SK-N-SH treated with all-trans-retinoic acid at 6 μM for 48 hours (cell line): Measurements from ENCODE around the gene GOLGA3.
A peak's percentile ranks its signal among the peaks of the same experiment; 100 is the strongest.
"Not testable (repeated sequence)": the region's sequence is repeated elsewhere in the genome, so short reads cannot be mapped to it uniquely, and the experiment has no call there.

Source experiments
- ATAC-seq: fragments of 200-7000 bp; cut with Tn5 transposase; 3 replicates; pipeline ENCODE4 v1.9.1; 2020; ENCODE audit warnings: mild to moderate bottlenecking, moderate library complexity
- ARNTL ChIP-seq: fragments of 450-650 bp; formaldehyde crosslinking; IDR thresholded peaks from 2 replicates; pipeline ENCODE4 v1.5.0; 2020; ENCODE audit warnings: low read depth, mild to moderate bottlenecking, moderate library complexity, borderline replicate concordance
- BACH2 ChIP-seq: fragments of 250-450 bp; sonication (Bioruptor Pico); IDR thresholded peaks from 2 replicates; pipeline ENCODE4 v1.9.0; 2021; ENCODE audit warnings: mild to moderate bottlenecking, borderline replicate concordance
- CSDC2 ChIP-seq: fragments of 250-450 bp; sonication (Bioruptor Pico); IDR thresholded peaks from 2 replicates; pipeline ENCODE4 v1.5.0; 2020; ENCODE audit warnings: mild to moderate bottlenecking, moderate library complexity
- ESRRG ChIP-seq: fragments of 250-450 bp; sonication (Bioruptor Pico); IDR thresholded peaks from 2 replicates; pipeline ENCODE4 v1.6.1; 2021; ENCODE audit warnings: mild to moderate bottlenecking
- ISL1 ChIP-seq: fragments of 250-450 bp; sonication (Bioruptor Pico); IDR thresholded peaks from 2 replicates; pipeline ENCODE4 v2.1.2; 2022; ENCODE audit warnings: mild to moderate bottlenecking, moderate library complexity
- OSR1 ChIP-seq: fragments of 250-450 bp; sonication (Bioruptor Pico); IDR thresholded peaks from 2 replicates; pipeline ENCODE4 v1.8.0; 2022; ENCODE audit warnings: moderate library complexity, mild to moderate bottlenecking, inconsistent platforms
- PPARA ChIP-seq: fragments of 250-450 bp; sonication (Bioruptor Pico); IDR thresholded peaks from 2 replicates; pipeline ENCODE4 v1.5.0; 2020; ENCODE audit warnings: mild to moderate bottlenecking, borderline replicate concordance
- RARB ChIP-seq: fragments of 250-450 bp; sonication (Bioruptor Pico); IDR thresholded peaks from 2 replicates; pipeline ENCODE4 v1.8.0; 2021; ENCODE audit warnings: mild to moderate bottlenecking, moderate library complexity
- SNAI2 ChIP-seq: fragments of 250-450 bp; sonication (Bioruptor Pico); IDR thresholded peaks from 2 replicates; pipeline ENCODE4 v1.5.0; 2020; ENCODE audit warnings: mild to moderate bottlenecking, moderate library complexity
- TCF4 ChIP-seq: fragments of 250-450 bp; sonication (Bioruptor Pico); IDR thresholded peaks from 2 replicates; pipeline ENCODE4 v1.8.0; 2021; ENCODE audit warnings: mild to moderate bottlenecking, moderate library complexity, borderline replicate concordance
- TOX ChIP-seq: fragments of 250-450 bp; sonication (Bioruptor Pico); IDR thresholded peaks from 2 replicates; pipeline ENCODE4 v1.8.0; 2021; ENCODE audit warnings: mild to moderate bottlenecking, moderate library complexity, borderline replicate concordance
- ZC3H10 ChIP-seq: fragments of 250-450 bp; sonication (Bioruptor Pico); IDR thresholded peaks from 2 replicates; pipeline ENCODE4 v1.5.1; 2021; ENCODE audit warnings: mild to moderate bottlenecking, moderate library complexity
- ZFP3 ChIP-seq: fragments of 250-450 bp; sonication (Bioruptor Pico); IDR thresholded peaks from 2 replicates; pipeline ENCODE4 v1.5.0; 2020; ENCODE audit warnings: mild to moderate bottlenecking, moderate library complexity
- ZFP30 ChIP-seq: fragments of 450-650 bp; formaldehyde crosslinking; IDR thresholded peaks from 2 replicates; pipeline ENCODE4 v1.5.0; 2022; ENCODE audit warnings: mild to moderate bottlenecking, moderate library complexity
- ZNF565 ChIP-seq: fragments of 450-650 bp; formaldehyde crosslinking; conservative IDR thresholded peaks from 2 replicates; pipeline ENCODE4 v1.5.0; 2020; ENCODE audit warnings: low read depth, mild to moderate bottlenecking, moderate library complexity
- ZNF70 ChIP-seq: fragments of 450-650 bp; formaldehyde crosslinking; IDR thresholded peaks from 2 replicates; pipeline ENCODE4 v1.5.0; 2020; ENCODE audit warnings: mild to moderate bottlenecking, moderate library complexity
- ZNF8 ChIP-seq: fragments of 450-650 bp; formaldehyde crosslinking; IDR thresholded peaks from 2 replicates; pipeline ENCODE4 v1.5.0; 2020; ENCODE audit warnings: mild to moderate bottlenecking, moderate library complexity
- TF ChIP-seq, protein P1 (sequence below): fragments of 250-450 bp; sonication (Bioruptor Pico); IDR thresholded peaks from 2 replicates; pipeline ENCODE4 v1.5.1; 2020; ENCODE audit warnings: low read depth, mild to moderate bottlenecking, moderate library complexity
- TF ChIP-seq, protein P2 (sequence below): fragments of 250-450 bp; sonication (Bioruptor Pico); IDR thresholded peaks from 2 replicates; pipeline ENCODE4 v1.5.0; 2020; ENCODE audit warnings: mild to moderate bottlenecking, moderate library complexity
- TF ChIP-seq, protein P3 (sequence below): fragments of 250-450 bp; sonication (Bioruptor Pico); IDR thresholded peaks from 2 replicates; pipeline ENCODE4 v1.8.0; 2021; ENCODE audit warnings: low read depth, mild to moderate bottlenecking, moderate library complexity, borderline replicate concordance
- TF ChIP-seq, protein P4 (sequence below): fragments of 250-450 bp; sonication (Bioruptor Pico); IDR thresholded peaks from 2 replicates; pipeline ENCODE4 v1.8.0; 2020; ENCODE audit warnings: mild to moderate bottlenecking, moderate library complexity, borderline replicate concordance
- TF ChIP-seq, protein P5 (sequence below): fragments of 250-450 bp; sonication (Bioruptor Pico); IDR thresholded peaks from 2 replicates; pipeline ENCODE4 v1.5.1; 2021; ENCODE audit warnings: mild to moderate bottlenecking, moderate library complexity

Gene GOLGA3

DNA sequence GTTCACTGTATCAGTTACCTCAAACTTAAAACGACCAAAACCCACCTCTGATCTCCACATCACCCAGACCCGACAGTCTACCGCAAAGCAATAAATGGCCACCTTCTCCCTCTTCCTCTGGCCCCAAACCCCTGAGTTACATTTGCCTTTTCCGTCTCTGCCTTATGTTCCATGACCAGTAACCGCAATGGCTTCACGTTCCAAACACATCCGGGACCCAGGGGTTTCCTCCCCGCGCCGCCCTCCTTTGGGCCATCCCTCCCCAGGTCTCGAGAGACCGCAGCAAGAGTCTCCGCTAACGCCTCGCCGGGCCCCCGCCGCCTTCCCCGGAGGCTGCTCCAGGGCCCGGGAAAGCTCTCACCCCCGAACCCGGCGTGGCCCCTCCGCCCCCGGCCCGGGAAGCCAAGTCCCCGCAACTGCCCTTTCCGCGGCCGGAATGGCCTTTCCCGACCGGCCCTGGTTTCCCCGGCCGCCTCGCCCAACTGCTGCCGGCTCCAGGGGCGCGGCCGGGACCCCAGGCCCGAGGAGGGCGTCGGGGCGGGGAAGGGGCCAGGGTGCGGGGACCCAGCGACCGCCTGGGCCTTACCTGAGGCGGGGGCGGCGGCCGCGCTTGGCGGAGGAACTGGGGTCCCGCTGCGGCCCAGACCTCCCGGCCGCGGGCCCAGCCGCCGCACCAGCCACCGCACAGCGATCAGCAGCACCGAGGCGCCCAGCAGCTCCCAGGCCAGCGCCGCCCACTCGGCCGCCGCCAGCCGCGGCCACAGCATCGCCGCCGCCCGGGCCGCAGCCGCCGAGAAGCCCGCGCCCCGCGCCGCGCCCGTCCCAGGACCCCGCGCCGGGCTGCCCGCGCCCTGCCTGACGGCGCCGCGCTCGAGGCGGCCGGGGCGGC lies 67.4 kb downstream of the GOLGA3 start, which contains the start of gene ANKLE2:
TSS of gene ANKLE2 (minus strand) at position 801 of the 889 bp plus-strand sequence. CDS start at position 767, 34 bp downstream.
- peak; percentile 67 for ATAC-seq
- TF ChIP-seq TOX (CRISPR knock-in tag) (no peak), ZNF70 (no peak), PPARA (CRISPR knock-in tag) (no peak), OSR1 (no peak), ARNTL (no peak), ZNF8 (CRISPR knock-in tag) (no peak), ZC3H10 (CRISPR knock-in tag) (no peak)
- TF ChIP-seq, protein P1, sequence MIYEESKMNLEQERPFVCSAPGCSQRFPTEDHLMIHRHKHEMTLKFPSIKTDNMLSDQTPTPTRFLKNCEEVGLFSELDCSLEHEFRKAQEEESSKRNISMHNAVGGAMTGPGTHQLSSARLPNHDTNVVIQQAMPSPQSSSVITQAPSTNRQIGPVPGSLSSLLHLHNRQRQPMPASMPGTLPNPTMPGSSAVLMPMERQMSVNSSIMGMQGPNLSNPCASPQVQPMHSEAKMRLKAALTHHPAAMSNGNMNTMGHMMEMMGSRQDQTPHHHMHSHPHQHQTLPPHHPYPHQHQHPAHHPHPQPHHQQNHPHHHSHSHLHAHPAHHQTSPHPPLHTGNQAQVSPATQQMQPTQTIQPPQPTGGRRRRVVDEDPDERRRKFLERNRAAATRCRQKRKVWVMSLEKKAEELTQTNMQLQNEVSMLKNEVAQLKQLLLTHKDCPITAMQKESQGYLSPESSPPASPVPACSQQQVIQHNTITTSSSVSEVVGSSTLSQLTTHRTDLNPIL (CRISPR knock-in tag) = no peak

DNA sequence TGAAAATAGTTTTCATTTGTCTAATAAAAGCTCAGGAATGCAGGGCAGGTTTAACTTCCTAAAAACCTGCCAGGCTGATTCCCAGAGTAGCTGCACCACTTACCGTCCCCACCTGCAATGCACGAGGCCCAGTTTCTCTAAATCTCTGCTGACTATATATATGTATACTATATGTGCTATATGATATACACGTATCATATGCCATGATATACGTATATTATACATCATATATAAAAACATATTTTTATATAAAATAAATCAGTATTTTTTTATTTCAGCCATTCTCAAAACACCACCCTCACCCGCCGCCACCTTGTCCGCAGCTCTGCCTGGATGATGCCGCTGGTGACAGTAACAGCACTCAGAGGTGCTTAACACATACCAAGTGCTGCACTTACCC lies 69.3 kb downstream of the GOLGA3 start:
- ATAC-seq = no peak
- no peak for TF ChIP-seq CSDC2 (CRISPR knock-in tag)
- TF ChIP-seq, protein P2, sequence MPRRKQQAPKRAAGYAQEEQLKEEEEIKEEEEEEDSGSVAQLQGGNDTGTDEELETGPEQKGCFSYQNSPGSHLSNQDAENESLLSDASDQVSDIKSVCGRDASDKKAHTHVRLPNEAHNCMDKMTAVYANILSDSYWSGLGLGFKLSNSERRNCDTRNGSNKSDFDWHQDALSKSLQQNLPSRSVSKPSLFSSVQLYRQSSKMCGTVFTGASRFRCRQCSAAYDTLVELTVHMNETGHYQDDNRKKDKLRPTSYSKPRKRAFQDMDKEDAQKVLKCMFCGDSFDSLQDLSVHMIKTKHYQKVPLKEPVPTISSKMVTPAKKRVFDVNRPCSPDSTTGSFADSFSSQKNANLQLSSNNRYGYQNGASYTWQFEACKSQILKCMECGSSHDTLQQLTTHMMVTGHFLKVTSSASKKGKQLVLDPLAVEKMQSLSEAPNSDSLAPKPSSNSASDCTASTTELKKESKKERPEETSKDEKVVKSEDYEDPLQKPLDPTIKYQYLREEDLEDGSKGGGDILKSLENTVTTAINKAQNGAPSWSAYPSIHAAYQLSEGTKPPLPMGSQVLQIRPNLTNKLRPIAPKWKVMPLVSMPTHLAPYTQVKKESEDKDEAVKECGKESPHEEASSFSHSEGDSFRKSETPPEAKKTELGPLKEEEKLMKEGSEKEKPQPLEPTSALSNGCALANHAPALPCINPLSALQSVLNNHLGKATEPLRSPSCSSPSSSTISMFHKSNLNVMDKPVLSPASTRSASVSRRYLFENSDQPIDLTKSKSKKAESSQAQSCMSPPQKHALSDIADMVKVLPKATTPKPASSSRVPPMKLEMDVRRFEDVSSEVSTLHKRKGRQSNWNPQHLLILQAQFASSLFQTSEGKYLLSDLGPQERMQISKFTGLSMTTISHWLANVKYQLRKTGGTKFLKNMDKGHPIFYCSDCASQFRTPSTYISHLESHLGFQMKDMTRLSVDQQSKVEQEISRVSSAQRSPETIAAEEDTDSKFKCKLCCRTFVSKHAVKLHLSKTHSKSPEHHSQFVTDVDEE (CRISPR knock-in tag) = no peak
- no peak for TF ChIP-seq TOX (CRISPR knock-in tag)
- no peak for TF ChIP-seq ZFP3 (CRISPR knock-in tag)
- no peak for TF ChIP-seq ZNF8 (CRISPR knock-in tag)
- TF ChIP-seq ESRRG (CRISPR knock-in tag) = no peak
- no peak for TF ChIP-seq TCF4 (CRISPR knock-in tag)
- no peak for TF ChIP-seq SNAI2 (CRISPR knock-in tag)
- TF ChIP-seq PPARA (CRISPR knock-in tag) = no peak
- TF ChIP-seq, protein P3, sequence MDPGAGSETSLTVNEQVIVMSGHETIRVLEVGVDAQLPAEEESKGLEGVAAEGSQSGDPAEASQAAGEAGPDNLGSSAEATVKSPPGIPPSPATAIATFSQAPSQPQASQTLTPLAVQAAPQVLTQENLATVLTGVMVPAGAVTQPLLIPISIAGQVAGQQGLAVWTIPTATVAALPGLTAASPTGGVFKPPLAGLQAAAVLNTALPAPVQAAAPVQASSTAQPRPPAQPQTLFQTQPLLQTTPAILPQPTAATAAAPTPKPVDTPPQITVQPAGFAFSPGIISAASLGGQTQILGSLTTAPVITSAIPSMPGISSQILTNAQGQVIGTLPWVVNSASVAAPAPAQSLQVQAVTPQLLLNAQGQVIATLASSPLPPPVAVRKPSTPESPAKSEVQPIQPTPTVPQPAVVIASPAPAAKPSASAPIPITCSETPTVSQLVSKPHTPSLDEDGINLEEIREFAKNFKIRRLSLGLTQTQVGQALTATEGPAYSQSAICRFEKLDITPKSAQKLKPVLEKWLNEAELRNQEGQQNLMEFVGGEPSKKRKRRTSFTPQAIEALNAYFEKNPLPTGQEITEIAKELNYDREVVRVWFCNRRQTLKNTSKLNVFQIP = no peak
- no peak for TF ChIP-seq ISL1
- no peak for TF ChIP-seq ZNF565 (CRISPR knock-in tag)
- TF ChIP-seq, protein P4, sequence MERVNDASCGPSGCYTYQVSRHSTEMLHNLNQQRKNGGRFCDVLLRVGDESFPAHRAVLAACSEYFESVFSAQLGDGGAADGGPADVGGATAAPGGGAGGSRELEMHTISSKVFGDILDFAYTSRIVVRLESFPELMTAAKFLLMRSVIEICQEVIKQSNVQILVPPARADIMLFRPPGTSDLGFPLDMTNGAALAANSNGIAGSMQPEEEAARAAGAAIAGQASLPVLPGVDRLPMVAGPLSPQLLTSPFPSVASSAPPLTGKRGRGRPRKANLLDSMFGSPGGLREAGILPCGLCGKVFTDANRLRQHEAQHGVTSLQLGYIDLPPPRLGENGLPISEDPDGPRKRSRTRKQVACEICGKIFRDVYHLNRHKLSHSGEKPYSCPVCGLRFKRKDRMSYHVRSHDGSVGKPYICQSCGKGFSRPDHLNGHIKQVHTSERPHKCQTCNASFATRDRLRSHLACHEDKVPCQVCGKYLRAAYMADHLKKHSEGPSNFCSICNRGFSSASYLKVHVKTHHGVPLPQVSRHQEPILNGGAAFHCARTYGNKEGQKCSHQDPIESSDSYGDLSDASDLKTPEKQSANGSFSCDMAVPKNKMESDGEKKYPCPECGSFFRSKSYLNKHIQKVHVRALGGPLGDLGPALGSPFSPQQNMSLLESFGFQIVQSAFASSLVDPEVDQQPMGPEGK (CRISPR knock-in tag) = no peak
- TF ChIP-seq RARB (CRISPR knock-in tag) = no peak
- TF ChIP-seq ZFP30 (CRISPR knock-in tag) = no peak

DNA sequence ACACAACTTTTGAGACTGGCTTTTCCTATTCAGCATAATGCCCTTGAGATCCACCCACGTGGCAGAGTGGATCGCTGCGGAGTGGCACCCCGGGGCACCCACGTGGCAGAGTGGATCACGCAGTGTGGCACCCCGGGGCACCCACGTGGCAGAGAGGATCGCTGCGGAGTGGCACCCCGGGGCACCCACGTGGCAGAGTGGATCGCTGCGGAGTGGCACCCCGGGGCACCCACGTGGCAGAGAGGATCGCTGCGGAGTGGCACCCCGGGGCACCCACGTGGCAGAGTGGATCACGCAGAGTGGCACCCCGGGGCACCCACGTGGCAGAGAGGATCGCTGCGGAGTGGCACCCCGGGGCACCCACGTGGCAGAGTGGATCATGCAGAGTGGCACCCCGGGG lies 69.8 kb downstream of the GOLGA3 start:
- not testable (repeated sequence) for ATAC-seq

DNA sequence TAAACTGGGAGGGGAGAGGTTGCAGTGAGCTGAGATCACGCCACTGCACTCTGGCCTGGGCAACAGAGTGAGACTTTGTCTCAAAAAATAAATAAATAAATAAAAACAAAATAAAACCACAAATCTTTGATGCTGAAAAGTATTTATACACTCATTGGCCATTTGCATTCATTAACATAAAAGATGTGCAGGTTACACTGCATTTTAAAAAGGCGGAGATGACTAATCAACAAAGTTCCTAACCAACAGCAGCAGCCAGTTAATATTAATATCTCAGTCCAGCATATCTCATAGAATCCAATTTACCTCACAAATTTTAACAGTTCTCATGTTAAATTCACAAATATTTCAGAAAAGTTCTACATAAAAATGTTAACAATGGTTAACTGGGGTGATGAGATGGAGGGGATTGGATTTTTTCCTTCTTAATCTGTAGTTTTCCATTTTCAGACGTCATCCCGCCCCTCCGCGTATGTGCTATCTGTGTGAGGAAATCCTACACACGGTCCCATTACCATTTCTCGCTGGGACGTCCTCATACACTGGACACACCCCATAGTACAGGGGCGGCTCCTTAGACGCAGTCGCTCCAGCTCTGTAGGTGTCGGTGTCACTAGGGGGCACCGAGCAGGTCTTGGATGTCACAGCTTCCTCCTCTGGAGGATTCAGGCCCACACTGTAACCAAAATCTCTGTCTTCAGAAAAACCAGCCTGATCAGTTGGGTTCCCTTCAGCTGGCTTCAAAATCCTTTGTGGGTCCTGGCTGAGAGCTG lies 74.3 kb downstream of the GOLGA3 start:
- ATAC-seq = no peak
- TF ChIP-seq BACH2 (CRISPR knock-in tag) (no peak), CSDC2 (CRISPR knock-in tag) (no peak), ARNTL (no peak), ISL1 (no peak), ZFP3 (CRISPR knock-in tag) (no peak), ZNF70 (no peak), ZFP30 (CRISPR knock-in tag) (no peak), PPARA (CRISPR knock-in tag) (no peak), ESRRG (CRISPR knock-in tag) (no peak)
- TF ChIP-seq, protein P5, sequence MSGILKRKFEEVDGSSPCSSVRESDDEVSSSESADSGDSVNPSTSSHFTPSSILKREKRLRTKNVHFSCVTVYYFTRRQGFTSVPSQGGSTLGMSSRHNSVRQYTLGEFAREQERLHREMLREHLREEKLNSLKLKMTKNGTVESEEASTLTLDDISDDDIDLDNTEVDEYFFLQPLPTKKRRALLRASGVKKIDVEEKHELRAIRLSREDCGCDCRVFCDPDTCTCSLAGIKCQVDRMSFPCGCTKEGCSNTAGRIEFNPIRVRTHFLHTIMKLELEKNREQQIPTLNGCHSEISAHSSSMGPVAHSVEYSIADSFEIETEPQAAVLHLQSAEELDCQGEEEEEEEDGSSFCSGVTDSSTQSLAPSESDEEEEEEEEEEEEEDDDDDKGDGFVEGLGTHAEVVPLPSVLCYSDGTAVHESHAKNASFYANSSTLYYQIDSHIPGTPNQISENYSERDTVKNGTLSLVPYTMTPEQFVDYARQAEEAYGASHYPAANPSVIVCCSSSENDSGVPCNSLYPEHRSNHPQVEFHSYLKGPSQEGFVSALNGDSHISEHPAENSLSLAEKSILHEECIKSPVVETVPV = no peak
- TF ChIP-seq, protein P3 = no peak
